PC-3 (cell line): Measurements from ENCODE around the gene ZNF850.

ENCODE experiments used
- CTCF ChIP-seq: fragments of 300-600 bp; sonication (generic); conservative IDR thresholded peaks from 2 replicates; pipeline ENCODE4 v1.5.1; 2017; ENCODE audit warnings: antibody characterized with exemption, low read depth, mild to moderate bottlenecking, low read length
- EZH2 ChIP-seq: fragments of 300-600 bp; sonication (generic); IDR thresholded peaks from one replicate; pipeline ENCODE4 v1.6.1; 2017; ENCODE audit warnings: antibody characterized with exemption, mild to moderate bottlenecking, low read length; ENCODE audit not compliant: unreplicated experiment
- EZH2phosphoT487 ChIP-seq: fragments of 300-600 bp; sonication (generic); IDR thresholded peaks from 2 replicates; pipeline ENCODE4 v1.6.1; 2018; ENCODE audit warnings: mild to moderate bottlenecking, antibody characterized with exemption, low read length, borderline replicate concordance

- TF ChIP-seq CTCF, result no peak
- TF ChIP-seq EZH2, result no peak
- no peak for TF ChIP-seq EZH2phosphoT487
These were observed 100.2 kb downstream of the ZNF850 start for GRCh38 chr19:36672368-36672767.
